GM23338 (cell line): Measurements from ENCODE around the gene ERLEC1. TPM values are rescaled to one million over a fixed set of nuclear protein-coding genes. Genes with fewer than 3 reads are reported as not detected.

ENCODE experiments used
- ATAC-seq: fragments of 200-7000 bp; cut with Tn5 transposase; 3 replicates; pipeline ENCODE4 v1.9.1; 2020
- DNase-seq: peaks from one replicate; pipeline ENCODE4 v3.0.0-alpha.2; 2015; ENCODE audit warnings: low spot score
- H2AFZ ChIP-seq: fragments of 200-600 bp; sonication (generic); 2 replicates; pipeline ENCODE4 v1.8.0; 2016; ENCODE audit warnings: antibody characterized with exemption, mild to moderate bottlenecking, moderate library complexity
- H3F3A ChIP-seq: fragments of 200-600 bp; sonication (generic); replicated peaks from 2 replicates; pipeline ENCODE4 v1.8.0; 2017; ENCODE audit warnings: antibody characterized with exemption, mixed run types, low read depth
- H3K27ac ChIP-seq: fragments of 200-600 bp; sonication (generic); 2 replicates; pipeline ENCODE4 v1.6.1; 2016; ENCODE audit warnings: low read depth
- H3K27me3 ChIP-seq: fragments of 200-600 bp; sonication (generic); 2 replicates; pipeline ENCODE4 v1.8.0; 2016; ENCODE audit warnings: mild to moderate bottlenecking, mixed run types, moderate library complexity; ENCODE audit not compliant: insufficient read depth
- H3K36me3 ChIP-seq: fragments of 200-600 bp; sonication (generic); 2 replicates; pipeline ENCODE4 v1.8.0; 2016; ENCODE audit warnings: mild to moderate bottlenecking; ENCODE audit not compliant: insufficient read depth
- H3K4me1 ChIP-seq: fragments of 200-600 bp; sonication (generic); 2 replicates; pipeline ENCODE4 v1.8.0; 2016; ENCODE audit warnings: mild to moderate bottlenecking, moderate library complexity; ENCODE audit not compliant: insufficient read depth
- H3K4me2 ChIP-seq: fragments of 200-600 bp; sonication (generic); 2 replicates; pipeline ENCODE4 v1.7.1; 2017; ENCODE audit warnings: mixed run types
- H3K4me3 ChIP-seq: fragments of 200-600 bp; sonication (generic); 2 replicates; pipeline ENCODE4 v1.6.1; 2016; ENCODE audit warnings: mixed run types
- H3K79me2 ChIP-seq: fragments of 200-600 bp; sonication (generic); replicated peaks from 2 replicates; pipeline ENCODE4 v1.8.0; 2017; ENCODE audit warnings: mild to moderate bottlenecking; ENCODE audit not compliant: insufficient read depth
- H3K9me2 ChIP-seq: fragments of 200-600 bp; sonication (generic); 2 replicates; pipeline ENCODE4 v1.8.0; 2017; ENCODE audit not compliant: insufficient read depth
- H4K20me1 ChIP-seq: fragments of 200-600 bp; sonication (generic); replicated peaks from 2 replicates; pipeline ENCODE4 v1.8.0; 2017; ENCODE audit warnings: mild to moderate bottlenecking; ENCODE audit not compliant: insufficient read depth
- H3K27ac Mint-ChIP-seq: 2 replicates; pipeline ENCODE4 v1.8.0; 2020; ENCODE audit warnings: inconsistent platforms, mild to moderate bottlenecking, moderate library complexity, mixed read lengths
- H3K27me3 Mint-ChIP-seq: 3 replicates; pipeline ENCODE4 v1.8.0; 2022; ENCODE audit warnings: low read depth, mild to moderate bottlenecking, moderate library complexity, mixed read lengths, inconsistent platforms; ENCODE audit not compliant: insufficient read depth, poor library complexity
- H3K36me3 Mint-ChIP-seq: 3 replicates; pipeline ENCODE4 v1.8.0; 2021; ENCODE audit warnings: low read depth, mild to moderate bottlenecking, inconsistent platforms, moderate library complexity, mixed read lengths
- H3K4me1 Mint-ChIP-seq: 3 replicates; pipeline ENCODE4 v1.8.0; 2020; ENCODE audit warnings: mild to moderate bottlenecking, inconsistent platforms, mixed read lengths
- H3K4me3 Mint-ChIP-seq: 3 replicates; pipeline ENCODE4 v1.8.0; 2021; ENCODE audit warnings: moderate library complexity, mild to moderate bottlenecking, inconsistent platforms, mixed read lengths
- H3K9me3 Mint-ChIP-seq: 3 replicates; pipeline ENCODE4 v1.8.0; 2020; ENCODE audit warnings: moderate library complexity, mild to moderate bottlenecking, inconsistent platforms, mixed read lengths
- CREB1 ChIP-seq: fragments of 250-450 bp; sonication (Bioruptor Pico); IDR thresholded peaks from 2 replicates; pipeline ENCODE4 v1.5.0; 2020; ENCODE audit warnings: low read depth, mild to moderate bottlenecking, moderate library complexity
- CTCF ChIP-seq, 2 experiments: fragments of 200-600 bp in 1 of 2; sonication (generic) in 1 of 2; conservative IDR thresholded peaks; 2 replicates each; pipeline versions ENCODE4 v1.5.1 to v1.6.1; 2016 to 2017; ENCODE audit warnings: antibody characterized with exemption in 2 of 2, low read depth in 2 of 2, mild to moderate bottlenecking in 2 of 2, moderate library complexity in 1 of 2
- ETS1 ChIP-seq: IDR thresholded peaks from 2 replicates; pipeline ENCODE4 v1.6.1; 2016; ENCODE audit warnings: antibody characterized with exemption
- EZH2 ChIP-seq: fragments of 200-600 bp; sonication (generic); IDR thresholded peaks from one replicate; pipeline ENCODE4 v1.8.0; 2017; ENCODE audit warnings: antibody characterized with exemption, mild to moderate bottlenecking, low read depth; ENCODE audit not compliant: unreplicated experiment
- JUNB ChIP-seq: IDR thresholded peaks from one replicate; pipeline ENCODE4 v1.6.1; 2016; ENCODE audit warnings: antibody characterized with exemption; ENCODE audit not compliant: unreplicated experiment
- NANOG ChIP-seq: IDR thresholded peaks from 2 replicates; pipeline ENCODE4 v1.6.1; 2016; ENCODE audit warnings: antibody characterized with exemption, borderline replicate concordance
- POLR2AphosphoS5 ChIP-seq: IDR thresholded peaks from 2 replicates; pipeline ENCODE4 v1.6.1; 2016; ENCODE audit warnings: antibody characterized with exemption, low read depth
- REST ChIP-seq: IDR thresholded peaks from one replicate; pipeline ENCODE4 v1.6.1; 2018; ENCODE audit warnings: antibody characterized with exemption; ENCODE audit not compliant: unreplicated experiment
- STAT1 ChIP-seq: IDR thresholded peaks from one replicate; pipeline ENCODE4 v1.6.1; 2016; ENCODE audit warnings: antibody characterized with exemption; ENCODE audit not compliant: unreplicated experiment
- ZNF114 ChIP-seq: fragments of 250-450 bp; sonication (Bioruptor Pico); IDR thresholded peaks from 2 replicates; pipeline ENCODE4 v1.5.0; 2020; ENCODE audit warnings: mild to moderate bottlenecking, moderate library complexity
- ZNF331 ChIP-seq: fragments of 250-450 bp; sonication (Bioruptor Pico); IDR thresholded peaks from 2 replicates; pipeline ENCODE4 v1.5.0; 2020; ENCODE audit warnings: low read depth, mild to moderate bottlenecking, moderate library complexity
- ZNF462 ChIP-seq: fragments of 250-450 bp; sonication (Bioruptor Pico); IDR thresholded peaks from 2 replicates; pipeline ENCODE4 v1.5.0; 2020; ENCODE audit warnings: mild to moderate bottlenecking, moderate library complexity
- polyA plus RNA-seq: library from polyadenylated mRNA; unstranded; fragments of >200 nt; fragmentation: Nextera tagmentation; extraction: Ambion mirVana; gene quantifications from 2 replicates; pipeline ENCODE4 v1.2.1, GENCODE V29; 2016
- total RNA-seq: library from RNA; depleted of rRNA; stranded (reverse); fragments of >200 nt; shearing (Covaris generic); gene quantifications from 2 replicates; pipeline ENCODE4 v1.2.3, GENCODE V29; 2014

Gene ERLEC1
- total and polyA plus RNA-seq, 2 experiments from 2014 or later = 35.0 to 41.2 TPM

- TF ChIP-seq ZNF462 (CRISPR knock-in tag) (no peak), NANOG (no peak)
Observed at GRCh38 chr2:53867169-53867568, 80.3 kb downstream of the ERLEC1 start (continued).

GRCh38 chr2:53867773-53868172, 80.9 kb downstream of the ERLEC1 start:
- no peaks in the 10 kb centered on the region for H3K27me3 Mint-ChIP-seq
- Histone ChIP-seq H3K27ac (no peak overlapping the region), H3K36me3 (peaks cover 29% of the 10 kb centered on the region; the same call in 1 of the 2 replicates), H2AFZ (no peak overlapping the region), H3K4me3 (no peak overlapping the region), H3K9me2 (no peaks in the 10 kb centered on the region), H3K4me1 (no peaks in the 10 kb centered on the region), H3K4me2 (no peak overlapping the region), H3K79me2 (no peaks in the 10 kb centered on the region; the same call in 1 of the 2 replicates), H4K20me1 (no peaks in the 10 kb centered on the region), H3K27me3 (no peaks in the 10 kb centered on the region), H3F3A (no peaks in the 10 kb centered on the region; the same call in 1 of the 2 replicates)
- DNase-seq (no peak), ATAC-seq (no peak)
- H3K4me3 Mint-ChIP-seq = no peak overlapping the region
- no peak overlapping the region; the same call in 1 of the 2 replicates for H3K27ac Mint-ChIP-seq
- no peaks in the 10 kb centered on the region for H3K4me1 Mint-ChIP-seq
- TF ChIP-seq ZNF114 (CRISPR knock-in tag) (no peak), CREB1 (no peak), CTCF (conservative IDR thresholded peaks at IDR 0.05; ENCODE audit: low read depth in 2 of 2) (no peak), JUNB (no peak), EZH2 (no peak), ETS1 (no peak), REST (no peak), POLR2AphosphoS5 (no peak), STAT1 (no peak), ZNF331 (CRISPR knock-in tag) (no peak)
- H3K9me3 Mint-ChIP-seq = no peaks in the 10 kb centered on the region
- peaks cover 41% of the 10 kb centered on the region for H3K36me3 Mint-ChIP-seq
